Stomach (tissue), 9 donors: Measurements from ENCODE around the gene KCNAB1. TPM values are rescaled to one million over a fixed set of nuclear protein-coding genes. Genes with fewer than 3 reads are reported as not detected.
A peak's percentile ranks its signal among the peaks of the same experiment; 100 is the strongest.

ENCODE experiments used
- DNase-seq, 2 donors: peaks; one replicate each; pipeline versions ENCODE4 v3.0.0 to v3.0.0-alpha.2; 2013 to 2019
- H3K27ac ChIP-seq, 5 donors: fragments of 200-600 bp in 4 of 5; sonication (generic) in 4 of 5; one replicate each; pipeline ENCODE4 v1.5.1; 2013 to 2019; ENCODE audit warnings: mild to moderate bottlenecking in 1 of 5, moderate library complexity in 1 of 5
- H3K27me3 ChIP-seq, 3 donors: fragments of 200-600 bp; sonication (generic); one replicate each; pipeline ENCODE4 v1.5.1; 2017 to 2019; ENCODE audit warnings: mixed run types in 1 of 3
- H3K36me3 ChIP-seq, 4 donors: fragments of 200-600 bp; sonication (generic); 1 replicate in 3 of 4; 2 replicates in 1 of 4; pipeline ENCODE4 v1.5.1; 2016 to 2019
- H3K4me1 ChIP-seq, 4 donors: fragments of 200-600 bp; sonication (generic); one replicate each; pipeline ENCODE4 v1.5.1; 2016 to 2019
- H3K4me3 ChIP-seq, 4 donors: fragments of 200-600 bp; sonication (generic) in 3 of 4; one replicate each; pipeline ENCODE4 v1.5.1; 2016 to 2019; ENCODE audit warnings: mild to moderate bottlenecking in 1 of 4
- H3K9me3 ChIP-seq, 4 donors: fragments of 200-600 bp; sonication (generic); one replicate each; pipeline ENCODE4 v1.5.1; 2016 to 2019
- EP300 ChIP-seq: sonication (generic); formaldehyde crosslinking; IDR thresholded peaks from one replicate; pipeline ENCODE4 v1.6.1; 2017; ENCODE audit warnings: antibody characterized with exemption
- POLR2A ChIP-seq, 4 donors: fragments of 450-650 bp; IDR thresholded peaks; one replicate each; pipeline ENCODE4 v1.6.1; 2016; ENCODE audit warnings: antibody characterized with exemption in 4 of 4, control low read depth in 2 of 4, mild to moderate bottlenecking in 1 of 4, moderate library complexity in 1 of 4
- POLR2AphosphoS5 ChIP-seq, 3 donors: sonication (generic); formaldehyde crosslinking; IDR thresholded peaks; one replicate each; pipeline ENCODE4 v1.6.1; 2016; ENCODE audit warnings: antibody characterized with exemption in 3 of 3
- WGBS, 5 donors: extraction: QIAGEN DNeasy Blood & Tissue Kit in 3 of 5; methylation state at CpG; one replicate each; pipeline versions ENCODE4 v1.1.5 to v1.1.7; 2013 to 2018; 5-methylcytosine and 5-hydroxymethylcytosine counted together
- intact Hi-C: fragments of 100-400 bp; cut with DNase I; formaldehyde crosslinking; loops from one replicate; pipeline ENCODE4 v1.15.1; 2023; ENCODE audit warnings: low total_unique reads
- polyA plus RNA-seq, 3 donors: library from polyadenylated mRNA; stranded (reverse); fragments of 200-250 nt; gene quantifications; one replicate each; pipeline ENCODE4 v1.2.3, GENCODE V29; 2013
- total RNA-seq, 5 donors: library from RNA; depleted of rRNA; stranded (reverse); fragments of >200 nt; gene quantifications; one replicate each; pipeline versions ENCODE4 v1.1.0 to v1.2.3, GENCODE V29; 2014 to 2016
- TF ChIP-seq, protein P1 (sequence below), 7 experiments: fragments of 450-650 bp in 4 of 7; fragments of 200-600 bp in 3 of 7; sonication (generic) in 3 of 7; IDR thresholded peaks; one replicate each; pipeline ENCODE4 v1.5.1; 2016 to 2019; ENCODE audit warnings: antibody characterized with exemption in 7 of 7, control low read depth in 2 of 7, mild to moderate bottlenecking in 1 of 7
- donor health status: healthy with polysubstance abuse.
- donor health status: Bipolar disorder and iron deficiency.
- donor health status: healthy.

KCNAB1 gene
- total and polyA plus RNA-seq, 8 donors, result 0.12 to 3.8 (median 0.29) TPM; not detected in 2

DNA sequence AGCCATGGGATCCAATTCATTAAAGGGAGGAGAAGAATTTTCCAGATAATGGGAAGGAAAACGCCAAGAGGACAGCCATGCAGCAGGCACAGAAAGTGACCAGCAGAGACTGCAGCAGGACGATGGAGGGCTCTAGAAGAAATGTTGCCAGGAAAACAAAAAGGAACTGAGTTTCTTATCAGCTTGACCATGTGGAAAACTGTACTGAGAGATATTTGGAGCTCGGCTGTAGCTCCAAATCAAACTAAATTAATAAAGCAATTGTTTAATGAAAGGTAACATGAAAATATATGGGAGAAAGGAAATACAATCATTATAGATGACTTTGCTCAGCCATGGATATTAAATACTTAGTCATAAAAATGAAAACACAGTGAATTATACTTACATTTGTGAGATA lies 370.8 kb downstream of the KCNAB1 start:
- Histone ChIP-seq H3K9me3 (no peaks in the 10 kb centered on the region), H3K27ac (peak overlapping the region in 1 of 5 donors; percentile 67), H3K36me3 (no peaks in the 10 kb centered on the region), H3K27me3 (no peaks in the 10 kb centered on the region), H3K4me3 (no peak overlapping the region), H3K4me1 (peaks cover 0 to 5% (median 0%) of the 10 kb centered on the region in 4 donors)
- no peak for DNase-seq
- intact Hi-C loops, result no loop called here
- no peak for TF ChIP-seq POLR2A (IDR thresholded peaks at IDR 0.05)
- no peak for TF ChIP-seq EP300
- TF ChIP-seq, protein P1, sequence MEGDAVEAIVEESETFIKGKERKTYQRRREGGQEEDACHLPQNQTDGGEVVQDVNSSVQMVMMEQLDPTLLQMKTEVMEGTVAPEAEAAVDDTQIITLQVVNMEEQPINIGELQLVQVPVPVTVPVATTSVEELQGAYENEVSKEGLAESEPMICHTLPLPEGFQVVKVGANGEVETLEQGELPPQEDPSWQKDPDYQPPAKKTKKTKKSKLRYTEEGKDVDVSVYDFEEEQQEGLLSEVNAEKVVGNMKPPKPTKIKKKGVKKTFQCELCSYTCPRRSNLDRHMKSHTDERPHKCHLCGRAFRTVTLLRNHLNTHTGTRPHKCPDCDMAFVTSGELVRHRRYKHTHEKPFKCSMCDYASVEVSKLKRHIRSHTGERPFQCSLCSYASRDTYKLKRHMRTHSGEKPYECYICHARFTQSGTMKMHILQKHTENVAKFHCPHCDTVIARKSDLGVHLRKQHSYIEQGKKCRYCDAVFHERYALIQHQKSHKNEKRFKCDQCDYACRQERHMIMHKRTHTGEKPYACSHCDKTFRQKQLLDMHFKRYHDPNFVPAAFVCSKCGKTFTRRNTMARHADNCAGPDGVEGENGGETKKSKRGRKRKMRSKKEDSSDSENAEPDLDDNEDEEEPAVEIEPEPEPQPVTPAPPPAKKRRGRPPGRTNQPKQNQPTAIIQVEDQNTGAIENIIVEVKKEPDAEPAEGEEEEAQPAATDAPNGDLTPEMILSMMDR (IDR thresholded peaks at IDR 0.05), result no peak
- TF ChIP-seq POLR2AphosphoS5 (IDR thresholded peaks at IDR 0.05), result no peak
- 28 to 51% (median 40%) methylated on average over 3 of the region's 3 CpGs for WGBS, 5 donors

DNA sequence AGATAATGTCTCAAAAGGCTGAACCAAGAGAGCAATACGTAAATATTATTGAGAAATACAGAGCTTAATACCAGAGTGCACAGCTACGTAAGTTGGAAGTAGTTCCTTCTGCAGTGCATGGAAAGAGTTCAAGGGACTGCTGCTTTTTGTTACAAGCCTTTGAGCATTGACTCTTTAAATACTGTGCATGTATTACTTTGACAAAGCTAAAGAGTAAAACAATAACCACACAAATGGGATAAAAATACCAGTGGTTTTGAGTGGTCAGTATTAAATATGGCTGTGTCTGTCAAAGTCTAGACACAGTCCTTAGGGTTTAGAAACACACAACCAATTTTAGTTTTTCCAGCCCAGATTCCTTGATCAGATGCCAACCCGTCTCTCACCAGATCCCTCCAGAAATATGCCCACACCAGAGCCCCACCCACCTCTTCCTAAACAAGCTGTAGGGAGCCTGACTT lies 372.5 kb downstream of the KCNAB1 start:
- H3K27ac ChIP-seq, result peak overlapping the region in 2 of 5 donors; percentile 2 to 67
- DNase-seq, result peak in 1 of 2 donors; percentile 35
- peaks cover 0 to 3% (median 0%) of the 10 kb centered on the region in 4 donors for H3K4me1 ChIP-seq
- 60 to 86% (median 75%) methylated on average over 3 of the region's 3 CpGs for WGBS, 5 donors
- no peak for TF ChIP-seq EP300
- TF ChIP-seq, protein P1 (IDR thresholded peaks at IDR 0.05), result no peak
- H3K36me3 ChIP-seq, result no peaks in the 10 kb centered on the region
- H3K9me3 ChIP-seq, result no peaks in the 10 kb centered on the region
- no peak overlapping the region for H3K4me3 ChIP-seq
- no peaks in the 10 kb centered on the region for H3K27me3 ChIP-seq
- intact Hi-C loops, result no loop called here

DNA sequence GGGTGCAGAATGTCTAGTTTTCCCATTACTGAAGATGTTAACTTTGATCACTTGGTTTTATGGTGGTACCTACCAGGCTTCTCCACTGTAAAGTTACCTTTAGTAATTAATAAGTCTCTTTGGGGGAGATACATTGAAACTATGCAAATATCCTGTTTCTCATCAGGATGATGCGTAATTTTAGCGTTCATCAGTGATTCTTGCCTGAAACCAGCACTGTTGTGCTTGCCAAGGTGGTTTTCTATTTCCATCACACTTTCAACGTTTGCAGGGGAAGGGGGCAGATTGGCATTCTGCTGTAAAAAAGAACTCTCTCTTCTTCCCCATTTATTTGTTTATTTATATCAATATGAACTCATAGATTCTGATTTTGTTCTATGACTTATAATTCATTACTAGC lies 373.5 kb downstream of the KCNAB1 start:
- intact Hi-C loops, result no loop called here
- WGBS, 5 donors, result 78 to 88% (median 87%) methylated on average over 3 of the region's 3 CpGs
- no peak for DNase-seq

DNA sequence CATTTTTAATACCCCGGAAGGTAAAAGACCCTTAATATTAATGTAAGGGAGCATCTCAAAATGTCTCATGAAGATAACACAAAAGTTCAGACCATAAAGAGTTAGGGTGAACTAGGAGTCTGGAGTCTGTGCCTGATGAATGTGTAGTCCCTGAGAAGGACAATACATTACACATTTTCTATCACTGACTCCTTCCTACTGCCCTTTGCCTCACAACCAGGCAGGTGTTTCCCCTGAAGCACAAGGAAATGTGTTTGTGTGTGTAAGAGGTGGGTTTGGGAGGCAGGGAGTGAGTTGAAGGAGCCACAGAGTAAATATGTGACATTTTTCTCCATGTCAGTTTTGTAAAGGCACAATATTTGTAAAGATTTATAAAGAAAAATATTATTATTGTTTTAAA lies 375.4 kb downstream of the KCNAB1 start:
- TF ChIP-seq, protein P1 (IDR thresholded peaks at IDR 0.05), result no peak
- TF ChIP-seq POLR2A (IDR thresholded peaks at IDR 0.05) (no peak), EP300 (no peak), POLR2AphosphoS5 (IDR thresholded peaks at IDR 0.05) (no peak)
- Histone ChIP-seq H3K9me3 (no peaks in the 10 kb centered on the region), H3K27ac (no peak overlapping the region), H3K36me3 (no peaks in the 10 kb centered on the region), H3K4me3 (no peak overlapping the region), H3K27me3 (no peaks in the 10 kb centered on the region), H3K4me1 (no peaks in the 10 kb centered on the region)
- intact Hi-C loops, result no loop called here
- 95 to 100% (median 97%) methylated on average over 1 of the region's 1 CpG for WGBS, 5 donors
- DNase-seq, result no peak

More for the DNA sequence above, 373.5 kb downstream of the KCNAB1 start:
- Histone ChIP-seq H3K36me3 (no peaks in the 10 kb centered on the region), H3K27ac (no peak overlapping the region), H3K4me1 (no peaks in the 10 kb centered on the region), H3K4me3 (no peak overlapping the region), H3K9me3 (no peaks in the 10 kb centered on the region), H3K27me3 (no peaks in the 10 kb centered on the region)
- TF ChIP-seq EP300, result no peak
- TF ChIP-seq POLR2A (IDR thresholded peaks at IDR 0.05), result no peak
- no peak for TF ChIP-seq POLR2AphosphoS5 (IDR thresholded peaks at IDR 0.05)
- TF ChIP-seq, protein P1 (IDR thresholded peaks at IDR 0.05), result no peak
